Measurements from ENCODE around the gene DBN1.

DNA sequence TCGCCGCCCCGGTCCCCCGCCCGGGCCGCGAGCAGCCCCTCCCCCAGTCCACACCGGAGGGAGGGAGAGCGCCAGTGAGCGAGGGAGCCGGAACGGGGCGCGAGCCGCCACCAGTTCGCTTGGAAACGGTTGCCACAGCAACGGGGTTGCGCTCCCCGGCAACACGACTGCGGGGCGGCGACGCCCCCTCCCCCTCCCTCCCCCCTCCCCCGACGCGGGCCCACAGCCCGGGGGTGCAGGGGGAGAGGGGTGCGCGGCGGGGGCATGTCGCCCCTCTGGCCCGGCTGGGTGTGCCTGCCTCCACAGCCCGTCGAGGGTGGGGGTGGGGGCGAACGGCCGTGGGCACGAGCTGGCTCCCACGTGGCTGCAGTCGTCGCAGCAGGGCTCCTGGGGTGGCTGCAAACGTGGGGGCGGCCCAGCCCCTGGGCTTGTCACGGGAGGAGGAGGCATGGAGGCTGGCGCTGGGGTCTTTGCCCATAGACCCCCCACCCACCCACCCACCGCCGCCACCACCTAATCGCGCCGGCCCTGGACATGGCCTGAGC, 26.3 kb downstream of the DBN1 start:
- TF ChIP-seq, protein P1, sequence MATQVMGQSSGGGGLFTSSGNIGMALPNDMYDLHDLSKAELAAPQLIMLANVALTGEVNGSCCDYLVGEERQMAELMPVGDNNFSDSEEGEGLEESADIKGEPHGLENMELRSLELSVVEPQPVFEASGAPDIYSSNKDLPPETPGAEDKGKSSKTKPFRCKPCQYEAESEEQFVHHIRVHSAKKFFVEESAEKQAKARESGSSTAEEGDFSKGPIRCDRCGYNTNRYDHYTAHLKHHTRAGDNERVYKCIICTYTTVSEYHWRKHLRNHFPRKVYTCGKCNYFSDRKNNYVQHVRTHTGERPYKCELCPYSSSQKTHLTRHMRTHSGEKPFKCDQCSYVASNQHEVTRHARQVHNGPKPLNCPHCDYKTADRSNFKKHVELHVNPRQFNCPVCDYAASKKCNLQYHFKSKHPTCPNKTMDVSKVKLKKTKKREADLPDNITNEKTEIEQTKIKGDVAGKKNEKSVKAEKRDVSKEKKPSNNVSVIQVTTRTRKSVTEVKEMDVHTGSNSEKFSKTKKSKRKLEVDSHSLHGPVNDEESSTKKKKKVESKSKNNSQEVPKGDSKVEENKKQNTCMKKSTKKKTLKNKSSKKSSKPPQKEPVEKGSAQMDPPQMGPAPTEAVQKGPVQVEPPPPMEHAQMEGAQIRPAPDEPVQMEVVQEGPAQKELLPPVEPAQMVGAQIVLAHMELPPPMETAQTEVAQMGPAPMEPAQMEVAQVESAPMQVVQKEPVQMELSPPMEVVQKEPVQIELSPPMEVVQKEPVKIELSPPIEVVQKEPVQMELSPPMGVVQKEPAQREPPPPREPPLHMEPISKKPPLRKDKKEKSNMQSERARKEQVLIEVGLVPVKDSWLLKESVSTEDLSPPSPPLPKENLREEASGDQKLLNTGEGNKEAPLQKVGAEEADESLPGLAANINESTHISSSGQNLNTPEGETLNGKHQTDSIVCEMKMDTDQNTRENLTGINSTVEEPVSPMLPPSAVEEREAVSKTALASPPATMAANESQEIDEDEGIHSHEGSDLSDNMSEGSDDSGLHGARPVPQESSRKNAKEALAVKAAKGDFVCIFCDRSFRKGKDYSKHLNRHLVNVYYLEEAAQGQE (IDR thresholded peaks at IDR 0.05; ENCODE audit: borderline replicate concordance), result no peak
- TF ChIP-seq, protein P1 (CRISPR knock-in tag; IDR thresholded peaks at IDR 0.05; ENCODE audit: low read depth), result no peak
- TF ChIP-seq PCBP1 (IDR thresholded peaks at IDR 0.05; ENCODE audit: low read depth, low read length, poor library complexity, severe bottlenecking) (peak; percentile 95), ZNF121 (CRISPR knock-in tag; conservative IDR thresholded peaks at IDR 0.05) (no peak), TAF7 (tag; IDR thresholded peaks at IDR 0.05) (no peak), MAFK (IDR thresholded peaks at IDR 0.05; ENCODE audit: low read length) (no peak), CBFB (CRISPR knock-in tag; IDR thresholded peaks at IDR 0.05) (no peak), STAT5B (CRISPR knock-in tag; IDR thresholded peaks at IDR 0.05) (no peak)
- TF ChIP-seq, protein P2, sequence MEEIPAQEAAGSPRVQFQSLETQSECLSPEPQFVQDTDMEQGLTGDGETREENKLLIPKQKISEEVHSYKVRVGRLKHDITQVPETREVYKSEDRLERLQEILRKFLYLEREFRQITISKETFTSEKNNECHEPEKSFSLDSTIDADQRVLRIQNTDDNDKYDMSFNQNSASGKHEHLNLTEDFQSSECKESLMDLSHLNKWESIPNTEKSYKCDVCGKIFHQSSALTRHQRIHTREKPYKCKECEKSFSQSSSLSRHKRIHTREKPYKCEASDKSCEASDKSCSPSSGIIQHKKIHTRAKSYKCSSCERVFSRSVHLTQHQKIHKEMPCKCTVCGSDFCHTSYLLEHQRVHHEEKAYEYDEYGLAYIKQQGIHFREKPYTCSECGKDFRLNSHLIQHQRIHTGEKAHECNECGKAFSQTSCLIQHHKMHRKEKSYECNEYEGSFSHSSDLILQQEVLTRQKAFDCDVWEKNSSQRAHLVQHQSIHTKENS (CRISPR knock-in tag; IDR thresholded peaks at IDR 0.05), result no peak
- TF ChIP-seq, protein P3, sequence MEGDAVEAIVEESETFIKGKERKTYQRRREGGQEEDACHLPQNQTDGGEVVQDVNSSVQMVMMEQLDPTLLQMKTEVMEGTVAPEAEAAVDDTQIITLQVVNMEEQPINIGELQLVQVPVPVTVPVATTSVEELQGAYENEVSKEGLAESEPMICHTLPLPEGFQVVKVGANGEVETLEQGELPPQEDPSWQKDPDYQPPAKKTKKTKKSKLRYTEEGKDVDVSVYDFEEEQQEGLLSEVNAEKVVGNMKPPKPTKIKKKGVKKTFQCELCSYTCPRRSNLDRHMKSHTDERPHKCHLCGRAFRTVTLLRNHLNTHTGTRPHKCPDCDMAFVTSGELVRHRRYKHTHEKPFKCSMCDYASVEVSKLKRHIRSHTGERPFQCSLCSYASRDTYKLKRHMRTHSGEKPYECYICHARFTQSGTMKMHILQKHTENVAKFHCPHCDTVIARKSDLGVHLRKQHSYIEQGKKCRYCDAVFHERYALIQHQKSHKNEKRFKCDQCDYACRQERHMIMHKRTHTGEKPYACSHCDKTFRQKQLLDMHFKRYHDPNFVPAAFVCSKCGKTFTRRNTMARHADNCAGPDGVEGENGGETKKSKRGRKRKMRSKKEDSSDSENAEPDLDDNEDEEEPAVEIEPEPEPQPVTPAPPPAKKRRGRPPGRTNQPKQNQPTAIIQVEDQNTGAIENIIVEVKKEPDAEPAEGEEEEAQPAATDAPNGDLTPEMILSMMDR (IDR thresholded peaks at IDR 0.05 in 2 of 3, conservative IDR thresholded peaks at IDR 0.05 in 1 of 3; ENCODE audit: insufficient read depth in 2 of 3, low read depth in 1 of 3, low read length in 3 of 3), result no peak
- TF ChIP-seq, protein P4, sequence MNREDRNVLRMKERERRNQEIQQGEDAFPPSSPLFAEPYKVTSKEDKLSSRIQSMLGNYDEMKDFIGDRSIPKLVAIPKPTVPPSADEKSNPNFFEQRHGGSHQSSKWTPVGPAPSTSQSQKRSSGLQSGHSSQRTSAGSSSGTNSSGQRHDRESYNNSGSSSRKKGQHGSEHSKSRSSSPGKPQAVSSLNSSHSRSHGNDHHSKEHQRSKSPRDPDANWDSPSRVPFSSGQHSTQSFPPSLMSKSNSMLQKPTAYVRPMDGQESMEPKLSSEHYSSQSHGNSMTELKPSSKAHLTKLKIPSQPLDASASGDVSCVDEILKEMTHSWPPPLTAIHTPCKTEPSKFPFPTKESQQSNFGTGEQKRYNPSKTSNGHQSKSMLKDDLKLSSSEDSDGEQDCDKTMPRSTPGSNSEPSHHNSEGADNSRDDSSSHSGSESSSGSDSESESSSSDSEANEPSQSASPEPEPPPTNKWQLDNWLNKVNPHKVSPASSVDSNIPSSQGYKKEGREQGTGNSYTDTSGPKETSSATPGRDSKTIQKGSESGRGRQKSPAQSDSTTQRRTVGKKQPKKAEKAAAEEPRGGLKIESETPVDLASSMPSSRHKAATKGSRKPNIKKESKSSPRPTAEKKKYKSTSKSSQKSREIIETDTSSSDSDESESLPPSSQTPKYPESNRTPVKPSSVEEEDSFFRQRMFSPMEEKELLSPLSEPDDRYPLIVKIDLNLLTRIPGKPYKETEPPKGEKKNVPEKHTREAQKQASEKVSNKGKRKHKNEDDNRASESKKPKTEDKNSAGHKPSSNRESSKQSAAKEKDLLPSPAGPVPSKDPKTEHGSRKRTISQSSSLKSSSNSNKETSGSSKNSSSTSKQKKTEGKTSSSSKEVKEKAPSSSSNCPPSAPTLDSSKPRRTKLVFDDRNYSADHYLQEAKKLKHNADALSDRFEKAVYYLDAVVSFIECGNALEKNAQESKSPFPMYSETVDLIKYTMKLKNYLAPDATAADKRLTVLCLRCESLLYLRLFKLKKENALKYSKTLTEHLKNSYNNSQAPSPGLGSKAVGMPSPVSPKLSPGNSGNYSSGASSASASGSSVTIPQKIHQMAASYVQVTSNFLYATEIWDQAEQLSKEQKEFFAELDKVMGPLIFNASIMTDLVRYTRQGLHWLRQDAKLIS (CRISPR knock-in tag; IDR thresholded peaks at IDR 0.05), result 0 out of 2 replicates have a peak, but pooled peaks have one; percentile 23

Data from K562 (cell line).